ENCODE data around the gene ARHGEF7.
A peak's percentile ranks its signal among the peaks of the same experiment; 100 is the strongest.
"Not testable (repeated sequence)": the region's sequence is repeated elsewhere in the genome, so short reads cannot be mapped to it uniquely, and the experiment has no call there.

The ARHGEF7 gene

DNA sequence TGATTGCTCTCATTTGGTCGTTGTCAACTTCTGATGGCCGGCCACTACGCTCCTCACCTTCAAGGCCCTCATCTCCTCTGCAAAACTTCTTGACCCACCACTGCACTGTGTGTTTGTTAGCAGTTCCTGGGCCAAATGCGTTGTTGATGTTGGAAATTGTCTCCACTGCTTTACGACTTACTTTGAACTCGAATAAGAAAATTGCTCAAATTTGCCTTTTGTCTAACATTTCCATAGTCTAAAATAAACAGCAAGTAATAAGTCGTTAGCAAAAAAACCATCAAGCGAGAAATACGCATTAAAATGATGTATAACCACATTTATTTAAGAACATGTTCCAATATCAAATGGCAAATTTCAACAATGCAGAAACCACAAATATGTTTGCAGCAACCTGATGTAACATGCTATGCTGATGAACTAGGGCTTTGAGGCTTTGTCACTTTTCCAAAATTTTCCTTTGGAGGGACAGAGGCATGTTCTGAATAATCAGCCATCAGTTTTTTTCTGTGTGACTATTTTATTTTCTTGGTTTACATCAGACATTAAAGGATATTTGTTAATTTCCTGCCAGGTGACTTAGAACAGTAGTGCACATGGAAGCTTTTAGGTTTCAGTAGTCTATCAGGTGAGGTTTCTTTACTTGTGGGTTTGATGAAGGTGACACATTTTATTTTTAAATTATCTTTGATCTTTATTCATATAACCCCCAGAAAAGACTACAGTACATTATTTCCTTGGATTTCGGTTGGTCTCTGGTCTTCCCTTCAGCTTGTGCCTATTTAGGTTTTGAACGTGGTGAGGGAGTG lies 130.7 kb downstream of the ARHGEF7 start:
- peak overlapping the region; percentile 52 for H3K27ac ChIP-seq
- no peak for DNase-seq (ENCODE audit: low read depth, low spot score)

DNA sequence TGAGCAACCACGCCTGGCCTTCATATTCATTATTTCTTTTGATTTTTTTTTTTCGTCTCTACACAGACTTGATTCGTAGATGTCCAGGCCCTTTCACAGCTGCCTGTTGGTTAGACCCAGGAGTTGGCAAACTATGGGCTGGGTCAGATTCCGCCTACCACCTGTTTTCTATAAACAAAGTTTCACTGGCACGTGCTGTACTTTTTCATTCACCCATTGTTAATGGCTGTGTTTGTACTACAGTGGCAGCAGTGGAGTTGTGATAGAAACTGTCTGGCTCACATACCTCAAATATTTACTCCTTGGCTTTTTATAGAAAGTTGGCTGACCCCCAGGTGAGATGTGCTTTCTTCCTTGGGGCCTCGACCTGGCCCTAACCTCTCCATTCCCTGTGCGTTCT lies 132.4 kb downstream of the ARHGEF7 start:
- no peak for DNase-seq (ENCODE audit: low read depth, low spot score)
- H3K27ac ChIP-seq: no peak overlapping the region

DNA sequence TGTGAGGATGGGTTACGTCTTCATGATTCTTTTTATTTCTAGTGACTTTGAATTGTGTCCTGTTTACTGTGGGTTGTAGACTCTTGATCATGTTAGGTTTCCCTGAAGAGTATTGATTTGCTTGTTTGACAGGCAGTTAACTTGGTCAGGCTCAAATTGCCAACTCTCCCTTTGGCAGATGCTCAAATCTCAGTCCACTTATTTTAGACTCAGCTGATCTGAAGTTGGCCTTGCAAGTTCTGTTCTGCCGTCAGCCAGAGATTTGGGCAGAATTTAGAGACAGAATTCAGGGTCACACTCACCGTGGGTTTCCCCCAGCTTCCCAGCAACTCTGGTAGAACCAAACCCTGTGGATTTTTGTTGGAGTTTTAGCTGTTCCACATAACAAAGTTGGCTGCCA lies 133.7 kb downstream of the ARHGEF7 start:
- no peak for DNase-seq (ENCODE audit: low read depth, low spot score)
- H3K27ac ChIP-seq: no peak overlapping the region

DNA sequence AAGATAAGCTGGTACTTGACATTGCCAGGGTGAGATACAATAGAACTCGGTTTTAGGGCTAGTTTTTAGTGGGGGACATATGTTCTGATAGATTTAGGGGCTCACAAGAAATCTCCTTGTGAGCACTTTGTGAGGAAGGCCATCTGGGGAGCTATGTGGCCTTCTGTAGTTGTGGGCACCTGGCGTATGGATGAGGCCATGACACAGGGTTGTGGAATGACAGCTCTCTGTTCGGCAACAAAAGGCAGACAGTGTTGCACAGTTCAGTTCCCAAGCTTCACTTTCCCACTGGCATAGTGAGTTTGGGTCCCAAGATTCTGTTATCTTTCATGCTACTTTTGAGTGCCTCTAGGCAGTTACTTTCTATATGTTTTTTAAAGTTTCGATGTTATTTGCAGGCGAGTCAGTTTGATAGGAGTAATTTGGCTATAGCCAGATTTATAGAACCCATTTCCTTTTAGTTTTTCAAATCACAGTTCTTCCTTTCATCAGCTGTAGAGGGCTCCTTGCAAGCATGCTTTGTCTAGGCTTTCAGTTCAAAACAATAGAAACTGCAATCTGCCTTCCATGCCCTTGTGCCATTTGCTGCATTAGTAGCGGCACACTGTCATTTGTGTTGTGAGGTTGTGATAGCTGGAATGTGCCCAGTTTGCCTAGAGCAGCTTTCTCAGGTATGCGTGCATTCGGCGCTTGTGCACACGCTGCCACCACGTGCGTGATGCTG lies 134.7 kb downstream of the ARHGEF7 start:
- no peak overlapping the region for H3K27ac ChIP-seq
- DNase-seq (ENCODE audit: low read depth, low spot score): no peak

DNA sequence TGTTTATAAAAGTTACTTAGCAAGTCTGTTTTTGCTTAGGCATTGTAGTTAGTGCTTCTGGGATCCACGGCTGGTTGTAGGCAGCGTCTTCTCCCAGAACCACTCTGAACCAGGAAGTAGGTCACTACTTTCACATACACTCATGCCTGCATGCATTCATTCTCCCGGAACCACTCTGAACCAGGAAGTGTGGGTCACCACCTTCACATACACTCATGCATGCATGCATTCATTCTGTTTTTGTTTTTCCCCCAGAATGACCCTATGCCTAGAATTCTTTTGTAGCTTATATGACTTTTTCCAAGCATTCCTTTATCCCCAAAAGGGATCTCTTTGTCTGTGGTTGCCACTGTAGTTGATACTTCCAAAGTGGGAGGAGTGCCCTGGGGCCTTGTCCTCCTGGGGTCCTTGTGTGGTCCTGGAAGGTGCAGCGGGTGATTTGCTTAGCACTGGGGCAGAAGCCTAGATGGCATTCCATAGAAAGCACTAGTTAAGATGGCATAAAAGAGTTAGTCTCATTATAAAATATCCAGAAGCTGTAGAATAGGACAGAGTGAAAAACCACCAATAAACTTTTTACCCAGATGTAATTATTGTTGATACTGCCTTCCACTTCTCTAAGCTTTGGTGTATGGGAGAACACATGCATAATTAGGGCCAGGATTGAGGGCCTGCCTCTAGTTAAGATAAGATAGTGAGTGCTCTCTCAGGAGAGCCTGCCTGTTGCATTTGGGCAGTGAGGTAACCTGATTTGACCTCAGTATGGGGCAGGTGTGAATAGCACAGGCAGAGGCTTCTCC lies 136.7 kb downstream of the ARHGEF7 start:
- DNase-seq (ENCODE audit: low read depth, low spot score): peak; percentile 31
- H3K27ac ChIP-seq: peak overlapping the region; percentile 21

DNA sequence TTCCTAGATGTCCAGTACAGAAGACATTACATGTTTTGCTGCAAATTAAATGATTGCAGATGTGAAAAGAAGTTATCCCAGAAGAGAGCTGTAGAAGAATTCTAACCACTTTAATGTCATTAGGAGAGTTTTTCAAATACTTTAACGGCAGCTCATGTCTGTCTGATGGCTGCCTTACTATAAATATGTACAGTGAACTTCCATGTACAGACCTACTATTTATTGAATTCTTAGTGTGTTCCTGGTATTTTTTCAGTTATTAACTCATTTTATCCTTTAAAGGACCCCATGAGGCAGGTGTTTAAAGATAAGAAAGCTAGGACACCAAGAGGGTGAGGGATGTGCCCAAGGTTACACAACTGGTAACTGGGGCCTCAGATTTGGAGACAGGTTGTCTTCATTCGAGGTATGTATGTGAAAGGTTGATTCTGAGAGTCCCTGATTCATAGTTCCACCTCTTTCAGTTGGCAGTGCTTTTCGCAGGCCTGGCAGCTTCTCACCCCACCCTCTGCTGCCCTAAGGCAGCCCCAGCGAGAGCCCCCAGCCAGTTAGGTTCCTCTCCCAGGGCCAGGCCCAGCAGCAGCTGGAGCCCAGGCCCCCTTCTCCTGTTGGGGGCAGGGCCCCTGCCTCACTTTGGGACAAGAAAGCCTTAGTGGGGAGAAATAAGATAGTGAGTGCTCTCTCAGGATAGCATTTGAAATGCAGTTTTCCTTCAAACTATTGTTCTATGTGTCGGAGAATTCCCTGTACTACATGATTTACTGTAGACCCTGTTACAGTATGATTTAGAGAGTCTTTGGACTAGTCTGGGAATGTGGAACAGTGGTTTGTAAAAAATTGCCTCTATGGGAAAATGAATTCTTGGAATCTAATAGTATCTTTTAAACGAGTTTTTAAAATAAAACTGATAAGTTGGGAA lies 137.6 kb downstream of the ARHGEF7 start:
- DNase-seq (ENCODE audit: low read depth, low spot score): no peak
- peak overlapping the region; percentile 21 for H3K27ac ChIP-seq

DNA sequence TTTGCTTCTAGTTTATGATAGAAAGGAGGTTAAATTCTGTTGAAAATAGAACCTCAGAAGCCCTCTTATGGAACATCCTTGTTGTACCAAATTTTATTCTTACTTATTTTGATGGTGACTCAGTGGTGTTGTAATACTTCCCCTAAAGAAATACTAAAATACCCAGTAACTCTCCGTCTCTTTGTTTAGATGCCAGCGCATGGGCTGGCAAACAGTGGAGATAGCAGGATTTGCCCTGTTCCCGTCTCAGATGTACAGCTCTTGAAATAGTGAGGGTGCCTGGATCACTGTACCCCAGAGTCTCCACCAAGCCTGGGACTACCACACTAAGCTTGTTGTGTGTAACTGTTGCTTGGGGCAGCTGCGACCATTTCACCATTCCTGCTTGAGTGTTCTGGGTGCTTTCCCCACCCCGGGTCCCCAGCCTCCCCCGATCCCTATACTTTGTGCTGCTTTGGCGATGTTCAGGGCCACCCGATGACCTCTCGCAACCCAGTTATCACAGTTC lies 138.3 kb downstream of the ARHGEF7 start:
- H3K27ac ChIP-seq: no peak overlapping the region
- DNase-seq (ENCODE audit: low read depth, low spot score): no peak

DNA sequence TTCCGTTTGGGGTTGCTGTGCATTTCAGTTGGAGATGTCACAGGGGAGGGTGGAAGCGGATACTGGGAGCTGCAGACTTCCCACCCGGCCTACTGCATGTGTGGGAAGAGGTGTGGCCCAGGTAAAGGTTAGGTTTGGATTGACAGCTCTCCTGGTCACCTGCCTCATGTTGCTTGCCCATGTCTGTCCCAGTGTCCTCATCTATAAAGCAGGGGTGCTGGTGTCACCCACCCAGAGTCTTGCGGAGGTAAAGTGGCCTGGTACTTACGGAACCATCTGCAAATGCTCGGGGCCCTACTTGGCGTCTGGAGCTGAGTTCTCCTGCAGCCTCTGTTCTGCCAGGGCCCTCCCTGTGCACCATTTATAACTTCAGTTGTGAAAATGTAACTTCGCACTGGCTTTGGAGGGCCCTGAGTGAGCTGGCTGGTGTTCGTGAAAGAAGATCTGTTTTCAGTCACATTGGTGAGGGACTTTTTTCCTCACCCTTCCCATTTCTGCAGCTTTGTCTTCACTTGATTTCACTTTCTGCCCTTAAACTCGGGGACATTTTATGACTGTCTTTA lies 140.2 kb downstream of the ARHGEF7 start:
- no peak for DNase-seq (ENCODE audit: low read depth, low spot score)
- no peak overlapping the region for H3K27ac ChIP-seq

DNA sequence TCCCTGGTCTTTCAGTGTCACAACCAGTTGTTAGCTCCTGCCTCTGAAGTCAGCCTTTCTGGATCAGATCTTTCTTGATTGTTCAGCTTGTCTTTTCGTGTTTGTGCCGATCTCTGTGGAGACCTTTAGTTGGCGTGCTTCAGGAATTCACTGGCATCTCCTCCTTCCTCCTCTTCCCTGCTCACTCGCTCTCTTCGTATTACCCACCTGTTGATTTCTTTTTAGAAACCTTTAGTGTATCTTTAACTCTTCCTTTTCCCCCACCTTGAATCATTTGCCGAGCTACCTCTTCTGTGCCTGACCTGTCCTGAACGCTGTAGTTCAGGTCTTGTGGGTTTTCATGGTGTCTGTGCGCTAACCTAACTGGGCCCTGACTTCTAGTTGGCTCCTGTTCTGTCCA lies 141.3 kb downstream of the ARHGEF7 start:
- no peak overlapping the region for H3K27ac ChIP-seq
- DNase-seq (ENCODE audit: low read depth, low spot score): no peak

DNA sequence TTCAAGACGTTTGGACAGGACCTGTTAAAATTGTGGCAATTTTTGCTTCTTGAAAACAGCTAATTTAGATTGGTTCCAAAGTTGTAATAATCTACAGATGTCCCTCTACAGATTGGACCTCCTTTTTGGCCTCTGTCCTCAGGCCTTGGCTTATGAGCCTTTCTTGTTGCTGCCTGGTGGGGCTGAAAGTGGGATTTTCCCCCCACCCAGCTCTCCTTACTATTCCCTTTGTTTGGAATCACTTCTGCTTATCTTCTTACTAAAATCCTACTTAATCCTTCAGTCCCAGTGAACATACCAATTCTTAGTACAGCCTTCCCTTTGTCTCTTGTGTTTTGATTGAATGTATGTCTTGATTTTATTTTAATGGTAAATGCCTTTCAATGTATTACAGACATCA lies 141.8 kb downstream of the ARHGEF7 start:
- no peak for DNase-seq (ENCODE audit: low read depth, low spot score)
- no peak overlapping the region for H3K27ac ChIP-seq

DNA sequence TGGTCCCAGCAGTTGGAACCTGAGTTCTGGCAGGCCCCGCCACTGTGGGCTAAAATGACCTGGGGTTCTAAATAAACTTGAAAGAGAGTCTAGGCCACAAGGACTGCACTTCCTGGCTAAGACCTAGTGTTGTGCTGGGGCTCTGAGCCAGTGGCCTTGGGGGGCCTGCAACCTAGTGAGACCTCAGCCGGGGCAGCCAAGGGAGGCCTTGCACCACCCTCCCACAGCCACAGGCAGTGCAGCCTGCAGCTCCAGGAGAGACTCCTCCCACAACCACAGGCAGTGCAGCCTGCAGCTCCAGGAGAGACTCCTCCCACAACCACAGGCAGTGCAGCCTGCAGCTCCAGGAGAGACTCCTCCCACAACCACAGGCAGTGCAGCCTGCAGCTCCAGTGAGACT lies 142.8 kb downstream of the ARHGEF7 start:
- not testable (repeated sequence) for H3K27ac ChIP-seq; DNase-seq (ENCODE audit: low read depth, low spot score)

DNA sequence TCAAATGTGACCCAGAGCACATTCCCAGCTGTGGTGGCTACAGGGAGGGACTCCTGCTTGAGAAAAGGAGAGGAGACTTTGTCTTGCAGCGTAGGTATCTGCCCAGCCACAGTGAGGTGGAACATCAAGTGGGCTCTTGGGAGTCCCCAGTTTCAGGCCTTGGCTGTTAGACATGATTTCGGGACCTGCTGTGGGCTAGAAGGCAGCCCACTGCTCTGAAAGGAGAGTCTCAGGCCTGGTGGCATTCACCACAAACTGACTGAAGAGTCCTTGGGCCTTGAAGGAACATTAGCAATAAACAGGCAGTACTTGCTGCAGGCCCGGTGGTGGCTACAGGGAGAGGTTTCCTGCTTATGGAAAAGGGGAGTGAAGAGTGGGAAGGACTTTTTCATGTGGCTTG lies 143.5 kb downstream of the ARHGEF7 start:
- no peak for DNase-seq (ENCODE audit: low read depth, low spot score)
- no peak overlapping the region for H3K27ac ChIP-seq

DNA sequence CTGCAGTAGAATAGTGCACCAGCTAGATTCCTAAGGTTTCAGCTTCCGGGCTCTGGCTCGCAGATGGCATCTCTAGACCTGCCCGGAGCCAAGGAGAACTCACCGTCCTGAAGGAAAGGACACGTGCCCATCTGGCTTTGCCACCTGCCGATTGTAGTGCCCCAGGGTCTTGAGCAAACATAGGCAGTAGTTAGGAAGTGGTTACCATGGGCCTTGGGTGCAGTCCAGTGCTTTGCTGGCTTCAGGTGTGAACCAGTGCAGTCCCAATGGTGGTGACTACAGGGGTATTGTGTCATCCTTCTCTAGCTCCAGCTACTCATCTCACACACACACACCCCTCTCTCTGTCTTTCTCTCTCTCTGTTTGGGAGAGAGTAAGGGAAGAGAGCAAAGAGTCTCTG lies 143.9 kb downstream of the ARHGEF7 start:
- no peak overlapping the region for H3K27ac ChIP-seq
- no peak for DNase-seq (ENCODE audit: low read depth, low spot score)

DNA sequence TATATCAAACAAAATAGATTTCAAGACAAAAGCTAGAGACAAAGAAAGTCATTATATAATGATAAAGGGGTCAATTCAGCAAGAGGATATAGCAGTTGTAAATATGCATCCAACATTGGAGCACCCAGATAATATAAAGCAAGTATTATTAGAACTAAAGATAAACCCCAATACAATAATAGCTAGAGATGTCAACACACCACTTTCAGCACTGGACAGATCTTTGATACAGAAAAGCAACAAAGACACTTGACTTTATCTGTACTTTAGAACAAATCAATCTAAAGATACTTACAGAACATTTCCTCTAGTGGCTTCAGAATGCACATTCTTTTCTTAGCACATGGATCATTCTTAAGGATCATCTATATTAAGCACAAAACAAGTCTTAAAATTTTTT lies 146.2 kb downstream of the ARHGEF7 start:
- no peak for DNase-seq (ENCODE audit: low read depth, low spot score)
- H3K27ac ChIP-seq: no peak overlapping the region

DNA sequence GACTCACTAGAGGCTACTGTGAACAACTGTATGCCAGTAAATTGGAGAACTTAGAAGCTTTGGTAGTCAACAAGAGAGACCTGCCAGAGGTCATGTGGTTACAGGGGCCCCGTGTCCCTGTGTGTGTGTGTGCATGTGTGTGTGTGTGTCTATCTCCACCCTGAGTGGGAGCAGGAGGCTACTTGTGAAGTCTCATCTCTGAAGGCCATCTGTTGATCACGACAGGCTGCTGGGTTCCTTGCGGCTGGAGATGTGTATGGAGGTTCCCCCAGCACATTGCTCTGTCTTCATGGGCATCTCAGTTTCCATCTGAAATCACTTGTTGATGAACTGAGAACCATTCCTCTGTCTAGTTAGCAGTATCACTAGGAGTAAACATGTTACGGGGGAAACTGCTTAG lies 147.2 kb downstream of the ARHGEF7 start:
- H3K27ac ChIP-seq: no peak overlapping the region
- no peak for DNase-seq (ENCODE audit: low read depth, low spot score)

DNA sequence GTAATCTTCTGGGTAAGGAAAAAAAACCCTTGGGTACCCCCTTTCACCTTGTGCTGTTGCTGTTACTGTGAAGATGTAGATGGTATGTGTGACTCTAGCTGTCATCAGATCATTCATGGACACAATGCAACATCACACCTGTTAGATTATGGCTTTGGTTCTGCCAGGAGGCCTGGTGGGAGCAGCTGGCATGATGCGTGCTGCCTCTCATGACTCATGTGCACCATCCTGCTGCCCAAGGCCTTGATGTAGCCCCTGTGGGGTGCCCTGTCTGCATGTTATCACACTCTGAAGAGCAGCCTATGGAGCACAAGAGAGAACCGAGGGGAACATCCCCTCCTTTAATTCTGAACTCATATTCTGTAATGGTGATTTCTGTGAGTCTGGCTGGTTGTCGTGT lies 147.6 kb downstream of the ARHGEF7 start:
- no peak for DNase-seq (ENCODE audit: low read depth, low spot score)

DNA sequence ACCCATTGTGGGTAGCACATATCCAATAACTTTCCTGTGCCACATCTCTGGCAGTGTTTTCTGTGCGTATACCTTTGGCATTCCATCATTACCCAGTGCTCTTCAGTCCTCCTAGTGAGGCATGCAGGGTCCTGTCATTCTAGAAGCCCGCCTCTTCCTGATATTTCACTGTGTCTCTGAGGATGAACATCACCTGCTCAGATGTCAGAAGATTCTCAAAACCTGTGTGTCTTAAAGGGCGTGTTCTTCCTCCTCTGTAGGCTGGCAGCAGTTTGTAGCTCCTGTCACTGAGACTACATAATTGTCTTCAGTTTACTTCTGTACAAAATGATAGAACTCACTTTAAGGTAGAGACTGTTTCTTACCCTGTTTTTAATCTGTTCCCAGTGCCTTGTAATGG lies 148.5 kb downstream of the ARHGEF7 start:
- no peak overlapping the region for H3K27ac ChIP-seq
- no peak for DNase-seq (ENCODE audit: low read depth, low spot score)

More for the DNA sequence above, 147.6 kb downstream of the ARHGEF7 start:
- H3K27ac ChIP-seq: no peak overlapping the region

DNA sequence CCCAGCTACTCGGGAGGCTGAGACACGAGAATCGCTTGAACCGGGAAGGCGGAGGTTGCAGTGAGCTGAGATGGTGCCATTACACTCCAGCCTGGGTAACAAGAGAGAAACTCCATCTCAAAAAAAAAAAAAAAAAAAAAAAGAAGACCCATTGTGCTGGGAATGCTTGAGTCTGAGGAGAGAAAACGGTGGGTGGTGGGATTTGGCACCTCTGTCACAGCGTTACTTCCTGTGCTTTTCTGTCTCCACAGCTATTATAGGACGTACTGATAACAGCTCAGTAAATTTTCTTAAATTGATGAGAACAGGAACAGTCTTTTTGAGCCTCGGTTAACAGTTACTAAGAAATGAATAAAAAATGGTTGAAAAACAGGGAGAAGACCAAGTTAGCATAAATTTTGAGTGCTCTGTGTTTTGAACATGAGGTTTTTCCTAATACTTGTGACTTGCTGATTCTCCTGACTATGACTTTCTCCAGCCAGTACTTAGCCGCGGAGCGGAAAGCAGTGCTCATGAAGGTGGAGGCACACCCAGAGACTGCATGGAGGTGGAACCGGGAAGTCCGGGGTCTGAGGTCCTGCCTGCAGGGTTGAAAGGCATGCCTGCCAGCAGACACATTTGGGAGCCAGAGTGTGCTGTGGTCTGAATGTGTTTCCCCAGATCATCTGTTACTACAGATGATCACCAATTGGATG lies 150.0 kb downstream of the ARHGEF7 start:
- DNase-seq (ENCODE audit: low read depth, low spot score): no peak
- no peak overlapping the region for H3K27ac ChIP-seq

DNA sequence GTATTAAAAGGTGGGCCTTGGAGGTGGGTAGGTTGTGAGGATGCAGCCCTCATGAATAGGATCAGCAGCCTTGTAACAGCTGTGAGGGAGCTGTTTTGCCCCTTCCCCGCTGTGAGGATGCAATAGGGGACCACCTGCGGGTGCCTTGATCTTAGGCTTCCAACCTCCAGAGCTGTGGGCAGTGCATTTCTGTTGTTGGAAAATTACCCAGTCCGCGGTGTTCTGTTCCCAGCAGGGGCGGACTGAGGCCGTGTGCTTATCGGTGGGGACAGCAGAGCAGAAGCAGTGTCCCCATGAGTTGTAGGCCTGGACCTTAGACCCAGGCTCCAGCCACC lies 150.6 kb downstream of the ARHGEF7 start:
- no peak overlapping the region for H3K27ac ChIP-seq
- no peak for DNase-seq (ENCODE audit: low read depth, low spot score)
